ENCODE data around the gene CENPX. TPM values are rescaled to one million over a fixed set of nuclear protein-coding genes. Genes with fewer than 3 reads are reported as not detected.

CENPX gene
- total and polyA plus RNA-seq, 2 of the 13 experiments (the other 11 are each of a cell fraction or from before 2014, with no cell fraction given) = 92.7 to 170 TPM

DNA sequence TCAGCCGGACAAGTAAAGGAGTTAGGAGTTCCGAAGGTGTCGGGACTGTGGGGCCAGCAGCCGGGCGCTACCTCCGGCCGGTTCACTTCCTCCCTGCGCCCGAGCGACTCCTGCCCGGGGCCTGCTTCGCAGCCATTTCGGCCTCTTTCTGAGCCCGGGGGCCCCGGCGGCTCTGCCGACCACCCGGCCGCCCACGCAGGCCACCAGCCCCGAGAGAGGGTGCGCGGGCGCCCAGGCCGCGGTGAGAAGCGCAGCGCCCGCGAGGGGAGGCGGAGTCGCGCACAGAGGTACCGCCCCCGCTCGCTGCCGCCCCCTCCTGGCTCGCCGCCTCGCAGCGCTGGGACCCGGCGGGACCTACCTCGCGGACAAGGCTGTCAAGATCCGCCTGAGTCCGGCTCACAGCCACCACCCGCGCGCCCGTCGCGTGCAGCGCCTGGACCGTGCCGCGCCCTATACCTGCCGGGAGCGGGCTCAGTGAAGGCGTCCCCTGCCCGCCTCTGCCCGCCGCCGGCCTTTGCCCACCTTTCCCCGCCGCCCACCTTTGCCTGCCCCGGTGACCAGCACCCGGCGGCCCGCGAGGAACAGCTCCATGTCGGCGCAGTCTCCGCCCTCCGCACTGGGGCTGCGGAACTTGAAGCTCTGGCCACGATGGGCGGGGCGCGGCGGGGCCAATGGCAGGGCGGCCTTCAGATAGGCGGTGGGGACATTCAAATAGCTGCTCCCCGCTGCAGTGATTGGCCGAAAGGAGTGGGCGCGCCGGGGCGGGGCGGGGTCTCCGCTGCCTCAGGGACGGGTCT, 14.6 kb upstream of the CENPX start, which contains the start of gene DCXR (continued):
- TF ChIP-seq SUZ12 (IDR thresholded peaks at IDR 0.05; ENCODE audit: low read depth, low read length) (no peak), ZBTB1 (CRISPR knock-in tag; IDR thresholded peaks at IDR 0.05; ENCODE audit: borderline replicate concordance) (no peak), CENPT (CRISPR knock-in tag; IDR thresholded peaks at IDR 0.05; ENCODE audit: low read depth) (peak; percentile 65; the same call in 1 of the 2 replicates), FOXK1 (CRISPR knock-in tag; IDR thresholded peaks at IDR 0.05; ENCODE audit: borderline replicate concordance, low read depth) (0 out of 2 replicates have a peak, but pooled peaks have one; percentile 36), SNAPC2 (CRISPR knock-in tag; IDR thresholded peaks at IDR 0.05) (peak; percentile 85; the same call in 1 of the 2 replicates), CBX2 (IDR thresholded peaks at IDR 0.05; ENCODE audit: low read depth, low read length) (no peak), CBX2 (CRISPR knock-in tag; IDR thresholded peaks at IDR 0.05; ENCODE audit: low read depth) (no peak), MTF1 (CRISPR knock-in tag; IDR thresholded peaks at IDR 0.05) (no peak), TGIF2 (CRISPR knock-in tag; IDR thresholded peaks at IDR 0.05) (peak; percentile 87), NFATC3 (CRISPR knock-in tag; IDR thresholded peaks at IDR 0.05) (peak; percentile 77; the same call in 1 of the 2 replicates), ZZZ3 (CRISPR knock-in tag; IDR thresholded peaks at IDR 0.05; ENCODE audit: borderline replicate concordance) (no peak), IRF9 (CRISPR knock-in tag; IDR thresholded peaks at IDR 0.05; ENCODE audit: borderline replicate concordance) (peak; percentile 98), ZEB1 (IDR thresholded peaks at IDR 0.05; ENCODE audit: insufficient replicate concordance, low read depth) (peak; percentile 27), CBX1 (IDR thresholded peaks at IDR 0.05; ENCODE audit: low read depth) (peak; percentile 70), ZNF589 (CRISPR knock-in tag; conservative IDR thresholded peaks at IDR 0.05) (peak; percentile 53; the same call in 1 of the 2 replicates)
- TF ChIP-seq, protein P1, sequence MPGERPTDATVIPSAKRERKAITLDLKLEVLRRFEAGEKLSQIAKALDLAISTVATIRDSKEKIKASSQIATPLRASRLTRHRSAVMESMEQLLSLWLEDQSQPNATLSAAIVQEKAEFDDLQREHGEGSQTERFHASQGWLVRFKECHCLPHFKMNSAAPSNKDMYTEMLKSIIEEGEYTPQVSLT (CRISPR knock-in tag; IDR thresholded peaks at IDR 0.05; ENCODE audit: borderline replicate concordance, low read depth) = no peak; the same call in 1 of the 2 replicates
- TF ChIP-seq, protein P2, sequence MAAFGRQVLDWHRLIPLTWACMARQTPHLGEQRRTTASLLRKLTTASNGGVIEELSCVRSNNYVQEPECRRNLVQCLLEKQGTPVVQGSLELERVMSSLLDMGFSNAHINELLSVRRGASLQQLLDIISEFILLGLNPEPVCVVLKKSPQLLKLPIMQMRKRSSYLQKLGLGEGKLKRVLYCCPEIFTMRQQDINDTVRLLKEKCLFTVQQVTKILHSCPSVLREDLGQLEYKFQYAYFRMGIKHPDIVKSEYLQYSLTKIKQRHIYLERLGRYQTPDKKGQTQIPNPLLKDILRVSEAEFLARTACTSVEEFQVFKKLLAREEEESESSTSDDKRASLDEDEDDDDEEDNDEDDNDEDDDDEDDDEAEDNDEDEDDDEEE (CRISPR knock-in tag; IDR thresholded peaks at IDR 0.05) = peak; percentile 98
- TF ChIP-seq, protein P3, sequence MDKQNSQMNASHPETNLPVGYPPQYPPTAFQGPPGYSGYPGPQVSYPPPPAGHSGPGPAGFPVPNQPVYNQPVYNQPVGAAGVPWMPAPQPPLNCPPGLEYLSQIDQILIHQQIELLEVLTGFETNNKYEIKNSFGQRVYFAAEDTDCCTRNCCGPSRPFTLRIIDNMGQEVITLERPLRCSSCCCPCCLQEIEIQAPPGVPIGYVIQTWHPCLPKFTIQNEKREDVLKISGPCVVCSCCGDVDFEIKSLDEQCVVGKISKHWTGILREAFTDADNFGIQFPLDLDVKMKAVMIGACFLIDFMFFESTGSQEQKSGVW (CRISPR knock-in tag; IDR thresholded peaks at IDR 0.05; ENCODE audit: borderline replicate concordance) = no peak
- TF ChIP-seq, protein P4, sequence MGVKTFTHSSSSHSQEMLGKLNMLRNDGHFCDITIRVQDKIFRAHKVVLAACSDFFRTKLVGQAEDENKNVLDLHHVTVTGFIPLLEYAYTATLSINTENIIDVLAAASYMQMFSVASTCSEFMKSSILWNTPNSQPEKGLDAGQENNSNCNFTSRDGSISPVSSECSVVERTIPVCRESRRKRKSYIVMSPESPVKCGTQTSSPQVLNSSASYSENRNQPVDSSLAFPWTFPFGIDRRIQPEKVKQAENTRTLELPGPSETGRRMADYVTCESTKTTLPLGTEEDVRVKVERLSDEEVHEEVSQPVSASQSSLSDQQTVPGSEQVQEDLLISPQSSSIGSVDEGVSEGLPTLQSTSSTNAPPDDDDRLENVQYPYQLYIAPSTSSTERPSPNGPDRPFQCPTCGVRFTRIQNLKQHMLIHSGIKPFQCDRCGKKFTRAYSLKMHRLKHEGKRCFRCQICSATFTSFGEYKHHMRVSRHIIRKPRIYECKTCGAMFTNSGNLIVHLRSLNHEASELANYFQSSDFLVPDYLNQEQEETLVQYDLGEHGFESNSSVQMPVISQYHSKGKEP (CRISPR knock-in tag; IDR thresholded peaks at IDR 0.05) = no peak; the same call in 1 of the 2 replicates
- TF ChIP-seq, protein P5, sequence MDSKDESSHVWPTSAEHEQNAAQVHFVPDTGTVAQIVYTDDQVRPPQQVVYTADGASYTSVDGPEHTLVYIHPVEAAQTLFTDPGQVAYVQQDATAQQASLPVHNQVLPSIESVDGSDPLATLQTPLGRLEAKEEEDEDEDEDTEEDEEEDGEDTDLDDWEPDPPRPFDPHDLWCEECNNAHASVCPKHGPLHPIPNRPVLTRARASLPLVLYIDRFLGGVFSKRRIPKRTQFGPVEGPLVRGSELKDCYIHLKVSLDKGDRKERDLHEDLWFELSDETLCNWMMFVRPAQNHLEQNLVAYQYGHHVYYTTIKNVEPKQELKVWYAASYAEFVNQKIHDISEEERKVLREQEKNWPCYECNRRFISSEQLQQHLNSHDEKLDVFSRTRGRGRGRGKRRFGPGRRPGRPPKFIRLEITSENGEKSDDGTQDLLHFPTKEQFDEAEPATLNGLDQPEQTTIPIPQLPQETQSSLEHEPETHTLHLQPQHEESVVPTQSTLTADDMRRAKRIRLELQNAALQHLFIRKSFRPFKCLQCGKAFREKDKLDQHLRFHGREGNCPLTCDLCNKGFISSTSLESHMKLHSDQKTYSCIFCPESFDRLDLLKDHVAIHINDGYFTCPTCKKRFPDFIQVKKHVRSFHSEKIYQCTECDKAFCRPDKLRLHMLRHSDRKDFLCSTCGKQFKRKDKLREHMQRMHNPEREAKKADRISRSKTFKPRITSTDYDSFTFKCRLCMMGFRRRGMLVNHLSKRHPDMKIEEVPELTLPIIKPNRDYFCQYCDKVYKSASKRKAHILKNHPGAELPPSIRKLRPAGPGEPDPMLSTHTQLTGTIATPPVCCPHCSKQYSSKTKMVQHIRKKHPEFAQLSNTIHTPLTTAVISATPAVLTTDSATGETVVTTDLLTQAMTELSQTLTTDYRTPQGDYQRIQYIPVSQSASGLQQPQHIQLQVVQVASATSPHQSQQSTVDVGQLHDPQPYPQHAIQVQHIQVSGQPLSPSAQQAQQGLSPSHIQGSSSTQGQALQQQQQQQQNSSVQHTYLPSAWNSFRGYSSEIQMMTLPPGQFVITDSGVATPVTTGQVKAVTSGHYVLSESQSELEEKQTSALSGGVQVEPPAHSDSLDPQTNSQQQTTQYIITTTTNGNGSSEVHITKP (CRISPR knock-in tag; IDR thresholded peaks at IDR 0.05; ENCODE audit: low read depth) = no peak

Measured in HepG2 (cell line).